Stimulated activated CD4-positive, alpha-beta T cell treated with anti-CD3 and anti-CD28 coated beads, Interleukin-15, amount 100 ng/mL, for 48 hours (primary cell): ENCODE results near the gene ABCC1.
"Not testable (repeated sequence)": the region's sequence is repeated elsewhere in the genome, so short reads cannot be mapped to it uniquely, and the experiment has no call there.

ENCODE experiments used
- DNase-seq, 2 donors: peaks; one replicate each; pipeline ENCODE4 v3.0.0-alpha.2; 2020; ENCODE audit warnings: low read depth in 2 of 2

ABCC1 gene

GRCh38 chr16:16140537-16140936 is 191.1 kb downstream of the ABCC1 start:
- DNase-seq = no peak

- DNase-seq = no peak
Observed at GRCh38 chr16:16141141-16141540, 191.7 kb downstream of the ABCC1 start.

- DNase-seq = no peak
Observed at GRCh38 chr16:16141784-16142396, 192.5 kb downstream of the ABCC1 start.

DNA sequence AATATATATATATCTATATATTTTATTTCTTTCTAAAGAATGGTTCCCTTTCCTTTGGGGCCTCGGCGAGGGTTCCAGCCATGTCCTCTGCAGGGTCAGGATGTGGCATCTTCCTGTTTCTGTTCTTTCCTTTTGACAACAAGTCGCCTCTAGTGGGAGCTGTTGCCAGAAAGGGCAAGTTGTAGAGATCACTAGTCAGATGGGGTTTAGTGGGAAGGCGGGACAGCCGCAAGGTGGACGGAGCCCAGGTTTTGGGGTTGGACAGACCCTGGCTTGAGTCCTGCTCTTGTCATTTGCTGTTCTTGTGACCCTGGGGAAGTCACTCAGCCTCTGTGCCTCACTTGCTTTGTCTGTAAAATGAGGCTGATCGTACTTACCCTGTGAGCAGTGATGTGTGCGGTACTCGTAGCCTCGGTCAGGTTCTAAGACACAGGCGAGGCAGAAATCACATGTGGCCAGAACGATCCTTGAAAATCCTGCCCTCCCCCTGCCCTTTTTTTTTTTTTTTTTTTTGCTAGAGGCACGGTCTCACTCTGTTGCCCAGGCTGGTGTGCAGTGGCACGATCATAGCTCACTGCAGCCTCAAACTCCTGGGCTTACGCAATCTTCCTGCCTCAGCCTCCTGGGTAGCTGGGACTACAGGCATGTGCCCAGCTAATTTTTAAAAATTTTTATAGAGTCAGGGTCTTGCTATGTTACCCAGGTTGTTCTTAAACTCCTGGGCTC is 193.8 kb downstream of the ABCC1 start:
- no peak for DNase-seq

GRCh38 chr16:16143931-16144330 is 194.5 kb downstream of the ABCC1 start:
- no peak for DNase-seq

- DNase-seq = no peak
Observed at GRCh38 chr16:16144416-16144815, 195.0 kb downstream of the ABCC1 start.

- no peak for DNase-seq
Observed at GRCh38 chr16:16145286-16145685, 195.9 kb downstream of the ABCC1 start.

DNA sequence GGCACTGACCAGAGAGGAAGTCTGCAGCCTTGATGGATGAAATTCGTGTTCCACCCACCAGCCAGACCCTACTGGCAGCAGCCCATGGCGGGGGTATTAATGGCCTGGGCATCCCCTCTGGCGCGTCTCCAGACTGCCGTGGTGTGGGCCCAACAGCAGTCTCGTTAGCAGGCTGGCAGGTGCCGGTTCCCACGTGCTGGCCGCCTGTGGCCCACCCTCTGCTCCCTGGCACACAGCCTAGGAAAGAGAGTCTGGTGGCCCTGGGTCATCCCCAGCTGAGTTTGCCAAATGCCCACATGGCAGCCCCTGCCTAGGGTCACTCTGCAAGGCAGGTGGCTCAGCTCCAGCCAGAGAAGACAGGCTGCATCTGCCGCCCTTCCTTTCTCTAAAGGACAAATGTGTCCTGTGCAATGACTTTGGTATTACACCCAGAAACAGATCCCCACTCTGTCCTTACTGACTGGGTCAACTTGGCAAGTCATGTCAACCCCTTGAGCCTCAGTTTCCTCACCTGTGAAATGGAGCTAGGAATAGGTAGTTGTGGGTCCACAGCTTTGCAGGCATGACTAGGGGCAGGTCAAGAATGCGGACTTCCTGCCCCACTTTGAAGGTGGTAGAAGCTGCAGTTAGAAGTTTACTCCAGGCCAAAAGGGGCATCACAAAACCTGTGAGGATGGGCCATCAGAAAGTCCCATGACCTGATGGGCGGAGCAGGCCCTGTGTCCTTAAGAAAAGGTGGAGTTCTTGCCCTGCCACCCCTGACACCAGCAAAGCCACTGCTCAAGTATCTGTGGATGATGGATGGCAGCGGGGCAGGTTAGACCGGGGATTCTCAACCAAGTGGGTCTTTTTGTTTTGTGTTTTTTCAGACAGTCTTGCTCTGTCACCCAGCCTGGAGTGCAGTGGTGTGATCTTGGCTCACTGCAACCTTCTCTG is 197.2 kb downstream of the ABCC1 start:
- no peak for DNase-seq

DNA sequence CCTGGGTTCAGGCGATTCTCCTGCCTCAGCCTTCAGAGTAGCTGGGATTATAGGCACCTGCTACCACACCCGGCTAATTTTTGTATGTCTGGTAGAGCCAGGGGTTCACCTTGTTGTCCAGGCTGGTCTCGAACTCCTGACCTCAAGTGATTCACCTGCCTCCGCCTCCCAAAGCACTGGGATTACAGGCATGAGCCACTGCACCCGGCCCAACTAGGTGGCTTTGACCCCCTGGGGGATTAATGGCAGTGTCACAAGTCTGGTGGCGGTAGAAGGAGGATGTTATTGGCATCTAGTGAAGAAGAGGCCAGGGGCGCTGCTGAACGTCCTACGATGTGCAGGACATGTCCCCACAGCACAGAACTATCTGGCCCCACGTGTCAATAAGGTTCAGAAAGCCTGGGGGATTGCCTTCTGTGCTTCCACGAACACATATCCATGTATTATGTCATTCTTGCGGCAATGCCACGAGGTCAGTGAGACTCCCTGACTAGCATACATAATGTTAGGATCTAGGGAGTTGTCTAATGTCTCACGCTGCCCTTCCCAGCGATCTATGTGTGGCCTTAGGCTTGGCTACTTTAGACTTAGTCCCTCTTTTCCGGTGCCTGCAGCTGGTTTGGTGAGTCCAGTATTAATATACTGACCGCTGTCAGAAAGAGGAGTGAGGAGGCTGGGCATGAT is 198.0 kb downstream of the ABCC1 start:
- DNase-seq = no peak

DNA sequence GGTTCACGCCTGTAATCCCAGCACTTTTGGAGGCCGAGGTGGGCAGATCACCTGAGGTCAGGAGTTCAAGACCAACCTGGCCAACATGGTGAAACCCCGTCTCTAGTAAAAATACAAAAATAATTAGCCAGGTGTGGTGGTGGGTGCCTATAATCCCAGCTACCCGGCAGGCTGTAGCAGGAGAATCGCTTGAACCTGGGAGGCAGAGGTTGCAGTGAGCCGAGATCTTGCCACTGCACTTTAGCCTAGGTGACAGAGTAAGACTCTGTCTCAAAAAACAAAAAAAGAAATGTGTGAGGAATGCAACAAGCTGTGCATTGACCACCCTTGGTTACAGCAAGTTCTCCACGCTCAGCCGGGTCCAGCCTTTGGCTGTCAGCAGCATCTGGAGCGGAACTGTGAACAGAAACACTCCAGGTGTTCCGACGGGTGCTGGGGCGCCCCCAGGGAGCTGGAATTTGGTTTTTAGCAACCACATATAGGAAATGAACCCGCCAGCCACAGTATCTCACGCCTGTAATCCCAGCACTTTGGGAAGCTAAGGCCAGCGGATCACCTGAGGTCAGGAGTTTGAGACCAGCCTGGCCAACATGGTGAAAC is 198.7 kb downstream of the ABCC1 start:
- not testable (repeated sequence) for DNase-seq

- no peak for DNase-seq
Observed at GRCh38 chr16:16148755-16149154, 199.3 kb downstream of the ABCC1 start.

GRCh38 chr16:16149710-16150116 is 200.3 kb downstream of the ABCC1 start:
- DNase-seq = no peak

GRCh38 chr16:16150117-16150877 is 200.9 kb downstream of the ABCC1 start:
- no peak for DNase-seq

DNA sequence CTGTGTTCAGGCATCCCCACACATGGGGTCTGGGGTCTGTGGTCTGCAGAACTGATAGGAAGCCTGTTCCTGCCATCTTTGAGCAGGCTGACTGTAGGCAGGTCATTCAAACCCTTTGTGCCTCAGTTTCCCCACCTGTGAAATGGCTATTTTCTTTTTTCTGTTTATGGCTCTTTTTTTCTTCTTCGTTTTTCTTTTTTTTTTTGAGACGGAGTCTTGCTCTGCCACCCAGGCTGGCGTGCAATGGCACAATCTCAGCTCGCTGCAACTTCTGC is 201.4 kb downstream of the ABCC1 start:
- DNase-seq = no peak

GRCh38 chr16:16151315-16151714 is 201.9 kb downstream of the ABCC1 start:
- DNase-seq = no peak

GRCh38 chr16:16153000-16153399 is 203.6 kb downstream of the ABCC1 start:
- DNase-seq = not testable (repeated sequence)

GRCh38 chr16:16154281-16154951 is 205.0 kb downstream of the ABCC1 start:
- DNase-seq = no peak

DNA sequence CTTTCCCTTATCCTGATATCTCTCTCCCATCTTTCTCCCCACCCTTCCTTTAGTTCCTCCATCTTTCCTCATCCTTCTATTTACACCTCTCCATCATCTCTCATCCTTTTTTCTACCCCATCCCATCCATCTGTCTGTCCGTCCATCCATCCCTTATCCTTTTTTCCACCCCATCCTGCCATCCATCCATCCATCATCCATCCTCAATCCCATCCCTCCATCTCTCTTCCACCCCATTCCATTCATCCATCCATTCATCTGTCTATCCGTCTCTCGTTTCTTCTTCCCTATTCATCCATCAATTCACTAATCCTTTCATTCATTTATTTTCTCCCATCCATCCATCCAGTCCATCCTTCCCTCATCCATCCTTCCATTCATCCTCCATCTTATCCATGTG is 205.8 kb downstream of the ABCC1 start:
- no peak for DNase-seq

DNA sequence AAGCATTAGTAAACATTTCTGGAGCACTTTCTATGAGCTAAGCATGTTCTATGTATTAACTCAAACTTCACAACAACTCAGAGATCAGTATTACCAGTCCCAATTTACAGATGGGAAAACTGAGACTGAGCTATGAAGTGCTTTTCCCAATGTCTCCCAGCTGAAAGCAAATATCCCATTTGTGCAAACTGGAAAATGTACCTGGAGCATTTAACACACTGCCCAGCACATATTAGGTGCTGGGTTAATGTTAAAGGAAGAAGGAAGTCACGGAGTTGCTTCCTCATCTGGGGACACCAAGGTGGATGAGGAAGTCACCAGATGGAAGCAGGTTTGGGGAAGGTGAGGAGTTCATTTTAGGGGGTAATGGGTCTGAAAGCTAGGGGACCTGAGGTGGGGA is 207.8 kb downstream of the ABCC1 start:
- no peak for DNase-seq

GRCh38 chr16:16158082-16158658 is 208.8 kb downstream of the ABCC1 start:
- no peak for DNase-seq
